ENCODE results near the gene CYP26A1. TPM values are rescaled to one million over a fixed set of nuclear protein-coding genes. Genes with fewer than 3 reads are reported as not detected.

CYP26A1 gene
- total RNA-seq, 1 experiment from 2014 or later, result 0.17 TPM

DNA sequence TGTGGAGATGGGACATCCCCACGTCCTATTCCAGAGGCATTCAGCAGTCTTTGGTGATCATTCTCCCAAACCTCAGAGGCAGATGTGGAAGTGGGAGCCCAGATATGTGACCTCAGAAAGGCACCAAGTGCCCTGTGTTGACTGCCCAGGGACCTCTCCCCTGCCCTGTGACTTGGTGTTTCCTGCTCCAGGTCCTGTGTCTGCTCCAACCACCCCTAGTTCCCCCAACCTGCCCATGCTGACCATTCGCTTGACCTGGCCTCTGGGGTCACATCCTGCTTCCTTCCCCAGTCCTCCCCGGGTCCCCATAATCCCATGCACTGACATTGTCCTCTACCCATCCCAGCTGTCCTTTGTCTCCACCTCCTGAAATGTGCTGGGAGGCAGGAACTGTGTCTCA is 7.6 kb downstream of the CYP26A1 start:
- H3K27ac ChIP-seq (ENCODE audit: low read depth, low read length), result no peak overlapping the region
- no peak for ATAC-seq
- ChIA-PET RAD21 (ENCODE audit: low non-redundant PET in 1 of 2, low total read pairs in 2 of 2, uncharacterized antibody in 2 of 2, unreplicated experiment in 2 of 2) (no interaction called here), POLR2A (no interaction called here), CTCF (no interaction called here)
- H3K4me3 ChIP-seq (replicated peaks in 1 of 2; ENCODE audit: low read depth in 1 of 2, low read length in 2 of 2), result no peak overlapping the region
- H4K20me1 ChIP-seq (ENCODE audit: insufficient read depth), result no peaks in the 10 kb centered on the region
- no peak for DNase-seq (ENCODE audit: low read depth, low spot score)
- H3K36me3 ChIP-seq (ENCODE audit: control insufficient read depth in 1 of 2, insufficient read depth in 2 of 2, low read length in 2 of 2), result no peaks in the 10 kb centered on the region
- BruUV-seq (replicated peaks), result no TSS peak
- H2AFZ ChIP-seq (ENCODE audit: low read depth, low read length, poor library complexity, severe bottlenecking), result no peak overlapping the region
- TF ChIP-seq, protein P1, sequence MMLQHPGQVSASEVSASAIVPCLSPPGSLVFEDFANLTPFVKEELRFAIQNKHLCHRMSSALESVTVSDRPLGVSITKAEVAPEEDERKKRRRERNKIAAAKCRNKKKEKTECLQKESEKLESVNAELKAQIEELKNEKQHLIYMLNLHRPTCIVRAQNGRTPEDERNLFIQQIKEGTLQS (IDR thresholded peaks at IDR 0.05), result no peak
- TF ChIP-seq ELF1 (IDR thresholded peaks at IDR 0.05; ENCODE audit: borderline replicate concordance, low read depth) (no peak), ZFX (IDR thresholded peaks at IDR 0.05) (no peak), CBX3 (IDR thresholded peaks at IDR 0.05; ENCODE audit: low read depth) (no peak)
- H3K79me2 ChIP-seq (ENCODE audit: insufficient read depth, low read length), result no peaks in the 10 kb centered on the region
- H3K4me2 ChIP-seq (ENCODE audit: low read length), result no peak overlapping the region
- intact Hi-C loops (cut with micrococcal nuclease), result loop anchor here (5.0 kb wide), 1 partner anchor 271 kb away; no protein-coding TSS in a partner anchor
- no peaks in the 10 kb centered on the region for H3K9me2 ChIP-seq (ENCODE audit: insufficient read depth)
- no peak overlapping the region for H3K9ac ChIP-seq (ENCODE audit: low read length)
- H3K27me3 ChIP-seq (ENCODE audit: insufficient read depth, low read length), result no peaks in the 10 kb centered on the region
- H3K4me1 ChIP-seq (ENCODE audit: control insufficient read depth in 1 of 2, insufficient read depth in 2 of 2, low read length in 2 of 2), result peaks cover 0 to 10% of the 10 kb centered on the region in 2 experiments; a peak in 1 of 4 replicates
- no peaks in the 10 kb centered on the region for H3K9me3 ChIP-seq (ENCODE audit: control insufficient read depth in 1 of 2, insufficient read depth in 1 of 2, low read depth in 1 of 2, low read length in 2 of 2)

DNA sequence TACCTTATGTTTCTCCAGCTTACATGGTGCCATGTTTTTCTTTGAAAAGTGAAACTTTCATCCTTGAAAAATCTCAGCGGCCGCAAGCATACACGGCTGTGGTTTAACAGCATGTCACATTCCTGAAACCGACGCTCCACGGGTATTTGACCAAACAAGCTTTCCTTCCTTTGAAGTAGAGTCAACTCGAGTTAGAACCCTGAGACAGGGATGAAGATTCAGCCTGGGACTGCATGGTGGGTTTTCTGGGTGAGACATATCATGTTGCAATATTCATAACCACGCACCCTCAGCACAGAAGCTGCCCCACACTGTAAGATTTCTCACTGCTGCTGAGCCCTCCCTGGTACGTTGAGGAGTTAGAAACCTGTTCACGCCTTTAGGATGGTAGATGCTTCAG is 8.1 kb downstream of the CYP26A1 start:
- intact Hi-C loops (cut with micrococcal nuclease), result loop anchor here (5.0 kb wide), 1 partner anchor 270 kb away; no protein-coding TSS in a partner anchor
- Histone ChIP-seq H3K9me2 (ENCODE audit: insufficient read depth) (no peaks in the 10 kb centered on the region), H3K9me3 (ENCODE audit: control insufficient read depth in 1 of 2, insufficient read depth in 1 of 2, low read depth in 1 of 2, low read length in 2 of 2) (no peaks in the 10 kb centered on the region), H3K36me3 (ENCODE audit: control insufficient read depth in 1 of 2, insufficient read depth in 2 of 2, low read length in 2 of 2) (no peaks in the 10 kb centered on the region), H3K9ac (ENCODE audit: low read length) (no peak overlapping the region), H3K4me2 (ENCODE audit: low read length) (no peak overlapping the region), H3K79me2 (ENCODE audit: insufficient read depth, low read length) (no peaks in the 10 kb centered on the region), H3K27ac (ENCODE audit: low read depth, low read length) (no peak overlapping the region), H3K27me3 (ENCODE audit: insufficient read depth, low read length) (no peaks in the 10 kb centered on the region), H3K4me1 (ENCODE audit: control insufficient read depth in 1 of 2, insufficient read depth in 2 of 2, low read length in 2 of 2) (peaks cover 0 to 10% of the 10 kb centered on the region in 2 experiments; a peak in 1 of 4 replicates), H4K20me1 (ENCODE audit: insufficient read depth) (no peaks in the 10 kb centered on the region), H2AFZ (ENCODE audit: low read depth, low read length, poor library complexity, severe bottlenecking) (no peak overlapping the region), H3K4me3 (replicated peaks in 1 of 2; ENCODE audit: low read depth in 1 of 2, low read length in 2 of 2) (no peak overlapping the region)
- no peak for TF ChIP-seq ZNF274 (IDR thresholded peaks at IDR 0.05; ENCODE audit: low read depth, low read length)
- DNase-seq (ENCODE audit: low read depth, low spot score), result no peak
- no peak for ATAC-seq
- ChIA-PET CTCF (no interaction called here), RAD21 (ENCODE audit: low non-redundant PET in 1 of 2, low total read pairs in 2 of 2, uncharacterized antibody in 2 of 2, unreplicated experiment in 2 of 2) (no interaction called here), POLR2A (no interaction called here)
- BruUV-seq (replicated peaks), result no TSS peak
